ENCODE results near the gene STXBP2.

STXBP2 gene

DNA sequence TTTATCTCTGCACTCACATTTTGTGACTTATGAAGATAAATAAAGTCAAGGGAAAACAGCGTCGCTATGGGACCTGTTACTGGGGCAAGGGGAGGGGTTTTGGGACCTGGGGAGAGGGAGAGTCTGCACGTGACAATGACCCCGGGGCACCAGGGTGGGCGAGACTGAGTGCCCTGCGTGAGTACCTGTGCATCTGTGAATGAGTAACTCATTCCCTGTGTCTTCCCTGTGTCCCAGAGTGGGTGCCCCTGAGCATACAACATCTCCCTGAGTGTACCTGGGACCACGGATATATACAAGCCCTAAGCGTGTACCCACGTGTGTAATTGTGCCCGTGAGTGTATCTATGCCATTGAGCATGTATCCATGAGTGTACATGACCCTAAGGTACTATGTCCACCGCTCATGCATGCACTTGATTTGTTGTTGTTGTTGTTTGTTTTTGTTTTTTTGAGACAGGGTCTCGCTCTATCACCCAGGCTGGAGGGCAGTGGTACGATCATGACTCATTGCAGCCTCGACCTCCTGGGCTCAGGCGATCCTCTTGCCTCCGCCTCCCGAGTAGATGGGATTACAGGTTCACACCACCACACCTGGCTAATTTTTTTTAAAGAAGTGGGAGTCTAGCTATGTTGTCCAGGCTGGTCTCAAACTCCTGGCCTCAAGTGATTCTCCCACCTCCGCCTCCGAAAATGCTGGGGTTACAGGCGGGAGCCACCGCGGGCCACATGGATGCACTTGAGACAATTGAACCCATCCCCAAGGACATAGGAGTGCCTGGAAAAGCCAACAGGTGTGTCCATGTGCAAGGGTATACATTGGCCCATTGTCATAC lies 43.1 kb downstream of the STXBP2 start:
- Histone ChIP-seq H2AFZ (ENCODE audit: low read length) (peak overlapping the region; percentile 94), H3K4me3 (ENCODE audit: low read length in 2 of 2) (peak overlapping the region; percentile 49 to 97), H2BK12ac (ENCODE audit: low read length) (peak overlapping the region; percentile 97), H3K79me1 (ENCODE audit: low read depth, low read length) (peaks cover 17% of the 10 kb centered on the region), H3K18ac (ENCODE audit: low read length) (peak overlapping the region; percentile 94), H2BK15ac (ENCODE audit: low read length) (peak overlapping the region; percentile 81), H2AK5ac (ENCODE audit: low read depth, low read length) (peak overlapping the region; percentile 1), H4K91ac (ENCODE audit: low read depth, low read length, poor library complexity) (no peak overlapping the region), H3K27ac (replicated peaks; ENCODE audit: low read length) (no peak overlapping the region), H2BK120ac (ENCODE audit: low read depth, low read length) (no peak overlapping the region), H4K8ac (ENCODE audit: low read depth, low read length) (peak overlapping the region; percentile 96), H2BK5ac (ENCODE audit: low read length) (peak overlapping the region; percentile 93), H3K27me3 (ENCODE audit: control insufficient read depth in 3 of 3, insufficient read depth in 3 of 3, low read depth in 1 of 3, low read length in 3 of 3) (peaks cover 0 to 11% (median 8%) of the 10 kb centered on the region in 3 experiments), H3K9me3 (replicated peaks in 1 of 2; ENCODE audit: control insufficient read depth in 2 of 2, insufficient read depth in 1 of 2, low read depth in 1 of 2, low read length in 2 of 2) (no peaks in the 10 kb centered on the region), H3K14ac (ENCODE audit: low read length) (peak overlapping the region; percentile 82), H3K4ac (ENCODE audit: low read length) (no peak overlapping the region), H3K36me3 (replicated peaks in 1 of 2; ENCODE audit: control insufficient read depth in 2 of 2, insufficient read depth in 2 of 2, low read length in 2 of 2) (peaks cover 13 to 21% of the 10 kb centered on the region in 2 donors), H3K9ac (ENCODE audit: low read depth, low read length, poor library complexity) (no peak overlapping the region), H3K4me1 (ENCODE audit: control insufficient read depth in 2 of 2, insufficient read depth in 1 of 2, low read depth in 1 of 2, low read length in 2 of 2) (peaks cover 8 to 9% of the 10 kb centered on the region in 2 donors), H3K4me2 (ENCODE audit: insufficient read depth, low read length, poor library complexity, severe bottlenecking) (peak overlapping the region; percentile 73), H3K23ac (ENCODE audit: low read depth, low read length, poor library complexity) (peak overlapping the region; percentile 89)
- no CpG with 5 or more reads among the region's 22 CpGs for WGBS, 2 donors (ENCODE audit: extremely low coverage in 2 of 2, insufficient read length in 2 of 2, insufficient replicate concordance in 1 of 2)
- no peak for DNase-seq (ENCODE audit: low spot score)

GRCh38 chr19:7680606-7681339 lies 43.9 kb downstream of the STXBP2 start, which contains the start of gene TRAPPC5:
Gene TRAPPC5 (plus strand): TSS chr19:7680833. CDS start chr19:7682254, 1,421 bp downstream.
- Histone ChIP-seq H2AK5ac (ENCODE audit: low read depth, low read length) (peak within 1 kb of the TSS; percentile 98), H3K4me2 (ENCODE audit: insufficient read depth, low read length, poor library complexity, severe bottlenecking) (peak within 1 kb of the TSS; percentile 92), H3K9me3 (replicated peaks in 1 of 2; ENCODE audit: control insufficient read depth in 2 of 2, insufficient read depth in 1 of 2, low read depth in 1 of 2, low read length in 2 of 2) (no peaks in the 10 kb centered on the region), H3K27ac (replicated peaks; ENCODE audit: low read length) (no peak within 1 kb of the TSS), H3K23ac (ENCODE audit: low read depth, low read length, poor library complexity) (peak within 1 kb of the TSS; percentile 89), H2BK5ac (ENCODE audit: low read length) (peak within 1 kb of the TSS; percentile 93), H2BK15ac (ENCODE audit: low read length) (peak within 1 kb of the TSS; percentile 81), H2BK12ac (ENCODE audit: low read length) (peak within 1 kb of the TSS; percentile 97), H3K4ac (ENCODE audit: low read length) (peak within 1 kb of the TSS; percentile 84), H4K8ac (ENCODE audit: low read depth, low read length) (peak within 1 kb of the TSS; percentile 96), H2BK120ac (ENCODE audit: low read depth, low read length) (peak within 1 kb of the TSS; percentile 61), H3K27me3 (ENCODE audit: control insufficient read depth in 3 of 3, insufficient read depth in 3 of 3, low read depth in 1 of 3, low read length in 3 of 3) (peaks cover 0 to 11% (median 8%) of the 10 kb centered on the region in 3 experiments), H3K18ac (ENCODE audit: low read length) (peak within 1 kb of the TSS; percentile 99), H3K9ac (ENCODE audit: low read depth, low read length, poor library complexity) (peak within 1 kb of the TSS; percentile 100), H3K36me3 (replicated peaks in 1 of 2; ENCODE audit: control insufficient read depth in 2 of 2, insufficient read depth in 2 of 2, low read length in 2 of 2) (peaks cover 16 to 21% of the 10 kb centered on the region in 2 donors), H3K14ac (ENCODE audit: low read length) (peak within 1 kb of the TSS; percentile 99), H3K4me1 (ENCODE audit: control insufficient read depth in 2 of 2, insufficient read depth in 1 of 2, low read depth in 1 of 2, low read length in 2 of 2) (peaks cover 9 to 10% of the 10 kb centered on the region in 2 donors), H3K79me1 (ENCODE audit: low read depth, low read length) (peaks cover 17% of the 10 kb centered on the region), H2AFZ (ENCODE audit: low read length) (peak within 1 kb of the TSS; percentile 94), H3K4me3 (ENCODE audit: low read length in 2 of 2) (peak within 1 kb of the TSS; percentile 97 to 98), H4K91ac (ENCODE audit: low read depth, low read length, poor library complexity) (no peak within 1 kb of the TSS)
- WGBS, 2 donors (ENCODE audit: extremely low coverage in 2 of 2, insufficient read length in 2 of 2, insufficient replicate concordance in 1 of 2): no CpG with 5 or more reads among the region's 79 CpGs
- DNase-seq (ENCODE audit: low spot score): peak; percentile 87

DNA sequence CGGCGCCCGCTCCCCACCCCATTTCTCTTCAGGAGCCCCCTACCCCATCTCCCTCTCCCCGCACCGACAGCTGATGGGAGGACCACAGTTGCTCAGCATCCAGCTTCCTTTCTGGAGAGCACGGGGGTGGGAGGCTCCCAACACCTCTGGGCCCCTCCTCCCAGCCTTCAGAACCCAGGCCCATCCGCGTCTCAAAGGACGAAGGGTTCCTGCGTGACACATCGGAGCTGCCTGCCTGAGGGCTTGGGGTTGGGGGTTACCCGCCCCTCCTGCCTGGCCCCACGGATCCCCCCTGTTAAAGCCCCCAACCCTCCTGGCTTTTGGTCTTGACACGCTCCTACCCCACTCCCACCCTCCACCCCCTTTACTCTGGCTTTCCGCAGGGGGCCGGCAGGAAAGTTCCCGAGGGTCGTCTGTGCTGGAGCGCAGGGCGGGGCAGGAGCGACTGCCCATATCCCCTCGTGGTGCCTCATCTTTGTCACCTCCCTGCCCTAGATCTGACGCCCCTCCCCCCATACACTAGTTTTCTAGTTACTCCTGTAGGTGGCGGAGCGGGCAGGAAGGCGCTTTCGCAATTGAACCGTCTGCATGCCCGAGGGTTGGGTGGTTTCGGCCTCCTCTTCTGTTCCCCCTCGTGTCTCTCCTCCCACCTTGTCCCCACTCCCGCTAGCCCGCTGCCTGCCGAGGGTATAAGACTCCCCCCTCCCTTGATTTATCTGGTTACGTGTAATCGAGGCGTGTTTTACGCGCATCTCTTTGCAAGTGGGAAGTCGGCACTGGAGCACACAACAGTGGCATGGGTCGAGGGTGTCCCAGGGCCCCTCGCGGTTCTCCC lies 44.6 kb downstream of the STXBP2 start:
- Histone ChIP-seq H3K79me1 (ENCODE audit: low read depth, low read length) (peaks cover 17% of the 10 kb centered on the region), H3K9ac (ENCODE audit: low read depth, low read length, poor library complexity) (peak overlapping the region; percentile 100), H3K4me1 (ENCODE audit: control insufficient read depth in 2 of 2, insufficient read depth in 1 of 2, low read depth in 1 of 2, low read length in 2 of 2) (peaks cover 9 to 10% of the 10 kb centered on the region in 2 donors), H3K14ac (ENCODE audit: low read length) (peak overlapping the region; percentile 99), H2BK120ac (ENCODE audit: low read depth, low read length) (peak overlapping the region; percentile 91), H3K9me3 (replicated peaks in 1 of 2; ENCODE audit: control insufficient read depth in 2 of 2, insufficient read depth in 1 of 2, low read depth in 1 of 2, low read length in 2 of 2) (no peaks in the 10 kb centered on the region), H2BK15ac (ENCODE audit: low read length) (peak overlapping the region; percentile 58), H3K18ac (ENCODE audit: low read length) (peak overlapping the region; percentile 99), H4K91ac (ENCODE audit: low read depth, low read length, poor library complexity) (no peak overlapping the region), H2BK5ac (ENCODE audit: low read length) (peak overlapping the region; percentile 48), H2AK5ac (ENCODE audit: low read depth, low read length) (peak overlapping the region; percentile 98), H3K36me3 (replicated peaks in 1 of 2; ENCODE audit: control insufficient read depth in 2 of 2, insufficient read depth in 2 of 2, low read length in 2 of 2) (peaks cover 16 to 21% of the 10 kb centered on the region in 2 donors), H2AFZ (ENCODE audit: low read length) (peak overlapping the region; percentile 94), H3K4me2 (ENCODE audit: insufficient read depth, low read length, poor library complexity, severe bottlenecking) (peak overlapping the region; percentile 92), H3K4ac (ENCODE audit: low read length) (peak overlapping the region; percentile 84), H3K27me3 (ENCODE audit: control insufficient read depth in 3 of 3, insufficient read depth in 3 of 3, low read depth in 1 of 3, low read length in 3 of 3) (peaks cover 0 to 11% (median 8%) of the 10 kb centered on the region in 3 experiments), H4K8ac (ENCODE audit: low read depth, low read length) (no peak overlapping the region), H3K23ac (ENCODE audit: low read depth, low read length, poor library complexity) (peak overlapping the region; percentile 83), H3K27ac (replicated peaks; ENCODE audit: low read length) (no peak overlapping the region), H3K4me3 (ENCODE audit: low read length in 2 of 2) (peak overlapping the region; percentile 97 to 98), H2BK12ac (ENCODE audit: low read length) (peak overlapping the region; percentile 16)
- no CpG with 5 or more reads among the region's 43 CpGs for WGBS, 2 donors (ENCODE audit: extremely low coverage in 2 of 2, insufficient read length in 2 of 2, insufficient replicate concordance in 1 of 2)
- peak; percentile 67 for DNase-seq (ENCODE audit: low spot score)
